ENCODE results near the gene ACAN.
A peak's percentile ranks its signal among the peaks of the same experiment; 100 is the strongest.

The ACAN gene

DNA sequence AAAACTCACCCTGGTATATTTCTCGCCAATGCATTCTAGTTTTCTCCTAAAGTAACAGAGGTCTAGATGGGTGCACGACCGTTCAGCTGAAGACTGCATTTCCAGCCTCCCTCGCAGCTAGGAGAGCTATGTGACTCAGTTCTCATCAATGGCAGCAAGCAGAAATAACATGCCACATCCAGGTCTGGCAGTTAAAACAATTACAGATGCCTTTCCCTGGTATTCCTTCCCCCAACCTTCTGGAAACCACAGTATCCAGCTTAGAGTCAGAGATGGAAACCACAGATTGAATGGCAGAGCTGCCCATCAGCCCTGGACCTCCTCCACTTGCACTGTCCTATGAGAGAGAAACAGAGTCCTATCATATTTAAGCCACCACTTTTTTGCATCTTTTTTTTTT is 87.3 kb downstream of the ACAN start:
- peak; percentile 21 for ATAC-seq
- TF ChIP-seq GLIS3 (CRISPR knock-in tag; IDR thresholded peaks at IDR 0.05) (no peak), ARNTL (CRISPR knock-in tag; IDR thresholded peaks at IDR 0.05; ENCODE audit: borderline replicate concordance, low read depth) (no peak), OSR1 (CRISPR knock-in tag; IDR thresholded peaks at IDR 0.05) (no peak), ZFP30 (CRISPR knock-in tag; IDR thresholded peaks at IDR 0.05) (no peak), PPARA (CRISPR knock-in tag; IDR thresholded peaks at IDR 0.05; ENCODE audit: borderline replicate concordance) (no peak), ZNF70 (CRISPR knock-in tag; IDR thresholded peaks at IDR 0.05) (no peak), ZNF565 (CRISPR knock-in tag; conservative IDR thresholded peaks at IDR 0.05; ENCODE audit: low read depth) (no peak), ZFP3 (CRISPR knock-in tag; IDR thresholded peaks at IDR 0.05) (no peak), TOX (CRISPR knock-in tag; IDR thresholded peaks at IDR 0.05; ENCODE audit: borderline replicate concordance) (no peak)
- TF ChIP-seq, protein P1, sequence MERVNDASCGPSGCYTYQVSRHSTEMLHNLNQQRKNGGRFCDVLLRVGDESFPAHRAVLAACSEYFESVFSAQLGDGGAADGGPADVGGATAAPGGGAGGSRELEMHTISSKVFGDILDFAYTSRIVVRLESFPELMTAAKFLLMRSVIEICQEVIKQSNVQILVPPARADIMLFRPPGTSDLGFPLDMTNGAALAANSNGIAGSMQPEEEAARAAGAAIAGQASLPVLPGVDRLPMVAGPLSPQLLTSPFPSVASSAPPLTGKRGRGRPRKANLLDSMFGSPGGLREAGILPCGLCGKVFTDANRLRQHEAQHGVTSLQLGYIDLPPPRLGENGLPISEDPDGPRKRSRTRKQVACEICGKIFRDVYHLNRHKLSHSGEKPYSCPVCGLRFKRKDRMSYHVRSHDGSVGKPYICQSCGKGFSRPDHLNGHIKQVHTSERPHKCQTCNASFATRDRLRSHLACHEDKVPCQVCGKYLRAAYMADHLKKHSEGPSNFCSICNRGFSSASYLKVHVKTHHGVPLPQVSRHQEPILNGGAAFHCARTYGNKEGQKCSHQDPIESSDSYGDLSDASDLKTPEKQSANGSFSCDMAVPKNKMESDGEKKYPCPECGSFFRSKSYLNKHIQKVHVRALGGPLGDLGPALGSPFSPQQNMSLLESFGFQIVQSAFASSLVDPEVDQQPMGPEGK (CRISPR knock-in tag; IDR thresholded peaks at IDR 0.05; ENCODE audit: borderline replicate concordance), result no peak

DNA sequence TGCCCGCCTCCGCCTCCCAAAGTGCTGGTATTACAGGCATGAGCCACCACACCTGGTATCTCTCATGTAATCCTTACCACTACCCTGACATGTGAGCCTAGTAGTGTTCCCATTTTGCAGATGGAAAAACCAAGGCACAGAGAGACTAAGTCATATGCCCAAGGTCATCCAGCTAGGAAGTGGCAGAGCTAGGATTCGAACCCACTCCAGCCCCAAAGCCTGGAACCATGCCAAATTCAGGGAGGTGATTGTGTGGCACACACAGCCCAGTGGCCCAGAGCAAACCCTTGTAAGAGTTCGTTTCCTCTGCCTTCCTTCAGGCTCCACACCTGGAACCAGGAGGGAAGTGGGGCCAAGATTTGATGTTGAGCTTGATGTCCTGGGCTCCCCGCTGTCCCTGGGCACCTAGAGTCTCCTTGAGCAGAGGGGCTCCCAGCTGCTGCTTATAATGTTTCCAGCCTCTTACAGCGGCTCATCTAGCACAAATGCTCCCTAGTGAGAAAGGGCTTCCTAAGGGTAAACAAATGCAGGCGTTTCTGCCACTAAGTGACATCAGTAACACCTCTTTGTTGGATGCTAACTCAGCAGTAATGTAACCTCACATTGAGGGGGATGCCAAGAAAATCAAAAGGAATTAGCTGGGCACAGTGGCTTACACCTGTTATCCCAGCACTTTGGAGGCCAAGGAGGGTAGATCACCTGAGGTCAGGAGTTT is 88.5 kb downstream of the ACAN start:
- TF ChIP-seq ZFP3 (CRISPR knock-in tag; IDR thresholded peaks at IDR 0.05) (no peak), SNAI2 (CRISPR knock-in tag; IDR thresholded peaks at IDR 0.05) (no peak), CSDC2 (CRISPR knock-in tag; IDR thresholded peaks at IDR 0.05) (no peak), TCF4 (CRISPR knock-in tag; IDR thresholded peaks at IDR 0.05; ENCODE audit: borderline replicate concordance) (no peak), PPARA (CRISPR knock-in tag; IDR thresholded peaks at IDR 0.05; ENCODE audit: borderline replicate concordance) (no peak), ZNF8 (CRISPR knock-in tag; IDR thresholded peaks at IDR 0.05) (no peak), ARNTL (CRISPR knock-in tag; IDR thresholded peaks at IDR 0.05; ENCODE audit: borderline replicate concordance, low read depth) (no peak), ESRRG (CRISPR knock-in tag; IDR thresholded peaks at IDR 0.05) (no peak), ZFP30 (CRISPR knock-in tag; IDR thresholded peaks at IDR 0.05) (no peak), ZC3H10 (CRISPR knock-in tag; IDR thresholded peaks at IDR 0.05) (no peak), OSR1 (CRISPR knock-in tag; IDR thresholded peaks at IDR 0.05) (no peak), ZNF70 (CRISPR knock-in tag; IDR thresholded peaks at IDR 0.05) (no peak), ISL1 (CRISPR knock-in tag; IDR thresholded peaks at IDR 0.05) (no peak), ZNF565 (CRISPR knock-in tag; conservative IDR thresholded peaks at IDR 0.05; ENCODE audit: low read depth) (no peak), RARB (CRISPR knock-in tag; IDR thresholded peaks at IDR 0.05) (no peak)
- TF ChIP-seq, protein P1 (CRISPR knock-in tag; IDR thresholded peaks at IDR 0.05; ENCODE audit: borderline replicate concordance), result no peak
- TF ChIP-seq, protein P2, sequence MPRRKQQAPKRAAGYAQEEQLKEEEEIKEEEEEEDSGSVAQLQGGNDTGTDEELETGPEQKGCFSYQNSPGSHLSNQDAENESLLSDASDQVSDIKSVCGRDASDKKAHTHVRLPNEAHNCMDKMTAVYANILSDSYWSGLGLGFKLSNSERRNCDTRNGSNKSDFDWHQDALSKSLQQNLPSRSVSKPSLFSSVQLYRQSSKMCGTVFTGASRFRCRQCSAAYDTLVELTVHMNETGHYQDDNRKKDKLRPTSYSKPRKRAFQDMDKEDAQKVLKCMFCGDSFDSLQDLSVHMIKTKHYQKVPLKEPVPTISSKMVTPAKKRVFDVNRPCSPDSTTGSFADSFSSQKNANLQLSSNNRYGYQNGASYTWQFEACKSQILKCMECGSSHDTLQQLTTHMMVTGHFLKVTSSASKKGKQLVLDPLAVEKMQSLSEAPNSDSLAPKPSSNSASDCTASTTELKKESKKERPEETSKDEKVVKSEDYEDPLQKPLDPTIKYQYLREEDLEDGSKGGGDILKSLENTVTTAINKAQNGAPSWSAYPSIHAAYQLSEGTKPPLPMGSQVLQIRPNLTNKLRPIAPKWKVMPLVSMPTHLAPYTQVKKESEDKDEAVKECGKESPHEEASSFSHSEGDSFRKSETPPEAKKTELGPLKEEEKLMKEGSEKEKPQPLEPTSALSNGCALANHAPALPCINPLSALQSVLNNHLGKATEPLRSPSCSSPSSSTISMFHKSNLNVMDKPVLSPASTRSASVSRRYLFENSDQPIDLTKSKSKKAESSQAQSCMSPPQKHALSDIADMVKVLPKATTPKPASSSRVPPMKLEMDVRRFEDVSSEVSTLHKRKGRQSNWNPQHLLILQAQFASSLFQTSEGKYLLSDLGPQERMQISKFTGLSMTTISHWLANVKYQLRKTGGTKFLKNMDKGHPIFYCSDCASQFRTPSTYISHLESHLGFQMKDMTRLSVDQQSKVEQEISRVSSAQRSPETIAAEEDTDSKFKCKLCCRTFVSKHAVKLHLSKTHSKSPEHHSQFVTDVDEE (CRISPR knock-in tag; IDR thresholded peaks at IDR 0.05), result no peak
- TF ChIP-seq, protein P3, sequence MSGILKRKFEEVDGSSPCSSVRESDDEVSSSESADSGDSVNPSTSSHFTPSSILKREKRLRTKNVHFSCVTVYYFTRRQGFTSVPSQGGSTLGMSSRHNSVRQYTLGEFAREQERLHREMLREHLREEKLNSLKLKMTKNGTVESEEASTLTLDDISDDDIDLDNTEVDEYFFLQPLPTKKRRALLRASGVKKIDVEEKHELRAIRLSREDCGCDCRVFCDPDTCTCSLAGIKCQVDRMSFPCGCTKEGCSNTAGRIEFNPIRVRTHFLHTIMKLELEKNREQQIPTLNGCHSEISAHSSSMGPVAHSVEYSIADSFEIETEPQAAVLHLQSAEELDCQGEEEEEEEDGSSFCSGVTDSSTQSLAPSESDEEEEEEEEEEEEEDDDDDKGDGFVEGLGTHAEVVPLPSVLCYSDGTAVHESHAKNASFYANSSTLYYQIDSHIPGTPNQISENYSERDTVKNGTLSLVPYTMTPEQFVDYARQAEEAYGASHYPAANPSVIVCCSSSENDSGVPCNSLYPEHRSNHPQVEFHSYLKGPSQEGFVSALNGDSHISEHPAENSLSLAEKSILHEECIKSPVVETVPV (CRISPR knock-in tag; IDR thresholded peaks at IDR 0.05), result no peak
- ATAC-seq, result no peak

DNA sequence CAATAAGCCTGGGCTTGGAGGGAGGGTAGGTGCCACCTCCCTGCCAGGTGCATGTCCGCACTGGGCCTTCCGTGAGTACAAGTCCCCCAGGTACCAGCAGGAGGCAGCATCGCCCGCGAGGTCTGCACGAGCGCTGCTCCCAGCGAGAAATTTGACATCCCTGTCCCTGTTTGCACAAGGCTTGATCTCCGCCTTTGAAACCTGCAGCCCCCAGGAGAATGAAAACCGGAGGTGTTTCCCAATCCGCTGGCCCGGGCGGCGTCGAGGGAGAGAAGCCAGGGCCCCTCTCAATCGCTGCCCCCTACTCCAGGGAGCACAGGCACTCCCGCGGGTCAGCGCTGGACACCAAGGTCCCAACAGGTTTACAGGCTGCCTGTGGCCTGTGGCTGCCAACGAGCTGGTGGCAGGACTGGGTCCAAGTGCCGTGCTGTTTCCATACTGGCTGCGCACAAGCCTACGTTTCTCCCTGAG is 91.1 kb downstream of the ACAN start:
- peak; percentile 60 for ATAC-seq
- no peak for TF ChIP-seq OSR1 (CRISPR knock-in tag; IDR thresholded peaks at IDR 0.05)
- TF ChIP-seq TCF4 (CRISPR knock-in tag; IDR thresholded peaks at IDR 0.05; ENCODE audit: borderline replicate concordance), result no peak
- no peak for TF ChIP-seq RARB (CRISPR knock-in tag; IDR thresholded peaks at IDR 0.05)
- TF ChIP-seq BACH2 (CRISPR knock-in tag; IDR thresholded peaks at IDR 0.05; ENCODE audit: borderline replicate concordance), result no peak
- TF ChIP-seq ZNF8 (CRISPR knock-in tag; IDR thresholded peaks at IDR 0.05), result no peak
- no peak for TF ChIP-seq CSDC2 (CRISPR knock-in tag; IDR thresholded peaks at IDR 0.05)
- TF ChIP-seq ESRRG (CRISPR knock-in tag; IDR thresholded peaks at IDR 0.05), result no peak
